SK-N-SH treated with all-trans-retinoic acid at 6 μM for 48 hours (cell line): ENCODE results near the gene WASF2.

ENCODE experiments used
- ARNTL ChIP-seq: fragments of 450-650 bp; formaldehyde crosslinking; IDR thresholded peaks from 2 replicates; pipeline ENCODE4 v1.5.0; 2020; ENCODE audit warnings: low read depth, mild to moderate bottlenecking, moderate library complexity, borderline replicate concordance
- CSRNP3 ChIP-seq: fragments of 250-450 bp; sonication (Bioruptor Pico); IDR thresholded peaks from 2 replicates; pipeline ENCODE4 v1.5.1; 2021; ENCODE audit warnings: mild to moderate bottlenecking, moderate library complexity
- ESRRG ChIP-seq: fragments of 250-450 bp; sonication (Bioruptor Pico); IDR thresholded peaks from 2 replicates; pipeline ENCODE4 v1.6.1; 2021; ENCODE audit warnings: mild to moderate bottlenecking
- RARB ChIP-seq: fragments of 250-450 bp; sonication (Bioruptor Pico); IDR thresholded peaks from 2 replicates; pipeline ENCODE4 v1.8.0; 2021; ENCODE audit warnings: mild to moderate bottlenecking, moderate library complexity
- ZFP30 ChIP-seq: fragments of 450-650 bp; formaldehyde crosslinking; IDR thresholded peaks from 2 replicates; pipeline ENCODE4 v1.5.0; 2022; ENCODE audit warnings: mild to moderate bottlenecking, moderate library complexity
- ZNF70 ChIP-seq: fragments of 450-650 bp; formaldehyde crosslinking; IDR thresholded peaks from 2 replicates; pipeline ENCODE4 v1.5.0; 2020; ENCODE audit warnings: mild to moderate bottlenecking, moderate library complexity
- TF ChIP-seq, protein P1 (sequence below): fragments of 250-450 bp; sonication (Bioruptor Pico); IDR thresholded peaks from 2 replicates; pipeline ENCODE4 v1.5.1; 2020; ENCODE audit warnings: low read depth, mild to moderate bottlenecking, moderate library complexity

GRCh38 chr1:27438621-27439061 lies 51.3 kb downstream of the WASF2 start:
- TF ChIP-seq CSRNP3 (CRISPR knock-in tag) (no peak), RARB (CRISPR knock-in tag) (no peak), ZFP30 (CRISPR knock-in tag) (no peak), ESRRG (CRISPR knock-in tag) (no peak), ZNF70 (CRISPR knock-in tag) (no peak), ARNTL (CRISPR knock-in tag) (no peak)
- TF ChIP-seq, protein P1, sequence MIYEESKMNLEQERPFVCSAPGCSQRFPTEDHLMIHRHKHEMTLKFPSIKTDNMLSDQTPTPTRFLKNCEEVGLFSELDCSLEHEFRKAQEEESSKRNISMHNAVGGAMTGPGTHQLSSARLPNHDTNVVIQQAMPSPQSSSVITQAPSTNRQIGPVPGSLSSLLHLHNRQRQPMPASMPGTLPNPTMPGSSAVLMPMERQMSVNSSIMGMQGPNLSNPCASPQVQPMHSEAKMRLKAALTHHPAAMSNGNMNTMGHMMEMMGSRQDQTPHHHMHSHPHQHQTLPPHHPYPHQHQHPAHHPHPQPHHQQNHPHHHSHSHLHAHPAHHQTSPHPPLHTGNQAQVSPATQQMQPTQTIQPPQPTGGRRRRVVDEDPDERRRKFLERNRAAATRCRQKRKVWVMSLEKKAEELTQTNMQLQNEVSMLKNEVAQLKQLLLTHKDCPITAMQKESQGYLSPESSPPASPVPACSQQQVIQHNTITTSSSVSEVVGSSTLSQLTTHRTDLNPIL: no peak
